GM21423 (cell line): Measurements from ENCODE around the gene MYBPC3.

Experiments
- ATAC-seq: cut with Tn5 transposase; IDR thresholded peaks from one replicate; pipeline ENCODE4 v1.9.1; 2021; ENCODE audit warnings: mild to moderate bottlenecking, moderate library complexity; ENCODE audit not compliant: unreplicated experiment

The MYBPC3 gene

DNA sequence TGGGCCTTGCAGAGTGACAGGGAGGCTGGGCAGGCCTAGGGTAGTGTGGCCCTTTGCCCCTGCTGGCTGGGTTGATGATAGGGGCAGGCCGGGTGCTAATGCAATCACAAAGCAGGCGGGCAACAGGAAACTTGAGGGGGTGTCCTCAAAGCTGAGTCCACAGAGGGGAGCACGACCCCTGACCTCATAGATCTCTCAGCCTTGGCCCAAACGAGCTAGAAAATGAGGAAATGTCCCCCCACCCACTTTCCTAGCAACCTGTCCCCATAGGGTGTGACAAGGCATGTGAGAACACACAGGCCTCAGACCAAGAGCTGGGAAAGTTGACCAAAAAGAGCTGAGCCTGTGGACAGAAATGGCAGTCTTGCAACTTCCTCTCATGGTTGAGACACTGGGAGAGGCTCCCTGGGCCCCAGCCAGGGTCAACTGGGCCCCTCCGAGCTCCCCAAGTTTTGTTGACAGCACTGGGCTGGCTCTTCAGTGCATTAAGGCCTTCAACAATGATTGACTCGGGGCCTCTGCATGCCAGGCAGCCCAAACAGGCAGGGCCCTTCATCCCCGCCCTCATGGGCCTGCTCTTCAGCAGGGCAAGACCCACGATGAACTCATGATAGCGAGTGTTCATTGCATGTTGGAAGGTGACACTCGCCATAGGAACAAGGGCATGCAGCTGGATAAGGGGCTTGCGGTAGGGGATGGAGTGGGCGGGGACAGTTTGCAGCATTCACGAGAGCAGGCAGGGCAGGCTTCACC lies 35.6 kb upstream of the MYBPC3 start:
- ATAC-seq = no peak

DNA sequence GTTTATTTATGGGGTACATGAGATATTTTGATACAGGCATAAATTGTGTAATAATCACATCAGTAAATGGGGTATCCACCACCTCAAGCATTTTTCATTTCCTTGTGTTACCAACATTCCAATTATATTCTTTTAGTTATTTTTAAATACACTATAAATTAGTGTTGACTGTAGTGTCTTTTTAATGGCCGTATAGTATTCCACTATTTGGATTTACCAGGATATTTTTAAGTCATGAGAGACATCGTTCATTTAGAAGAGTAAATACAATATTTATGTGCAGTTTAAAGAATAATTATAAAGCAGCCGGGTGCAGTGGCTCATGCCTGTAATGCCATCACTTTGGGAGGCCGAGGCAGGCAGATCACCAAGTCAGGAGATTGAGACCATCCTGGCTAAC lies 32.0 kb upstream of the MYBPC3 start:
- no peak for ATAC-seq

DNA sequence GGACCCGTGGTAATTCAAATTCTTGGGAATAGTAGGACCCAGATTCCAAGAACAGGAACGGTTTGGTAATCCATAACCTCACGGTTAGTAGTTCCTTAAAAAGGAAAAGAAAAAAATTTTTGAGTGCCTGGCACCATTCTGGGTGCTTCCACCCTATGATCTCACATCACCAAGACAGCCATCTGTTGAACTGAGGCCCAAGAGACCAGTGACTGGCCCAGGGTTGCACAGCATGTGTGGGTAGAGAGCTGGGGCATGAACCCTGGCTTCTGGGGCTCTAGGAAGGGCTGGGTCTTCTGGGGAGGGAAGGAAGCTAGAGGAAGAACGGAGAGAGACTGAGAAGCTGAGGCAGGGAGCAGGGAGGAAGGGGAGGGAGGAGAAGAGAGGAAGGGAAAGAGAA lies 30.6 kb upstream of the MYBPC3 start:
- no peak for ATAC-seq

DNA sequence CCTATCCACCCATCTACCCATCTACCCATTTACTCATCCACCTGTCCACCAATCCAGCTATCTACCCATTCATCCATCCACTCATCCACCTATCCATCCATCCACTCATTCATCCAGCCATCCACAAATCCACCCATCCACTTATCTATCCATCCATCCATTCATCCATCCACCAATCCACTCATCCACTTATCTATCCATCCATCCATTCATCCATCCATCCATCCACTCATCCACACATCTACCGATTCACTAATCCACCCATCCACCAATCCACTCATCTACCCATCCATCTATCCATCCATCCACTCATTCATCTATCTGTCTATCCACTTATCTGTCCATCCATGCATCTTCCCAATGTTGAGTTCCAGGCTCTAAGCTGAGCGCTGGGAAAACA lies 27.6 kb upstream of the MYBPC3 start:
- ATAC-seq = no peak

DNA sequence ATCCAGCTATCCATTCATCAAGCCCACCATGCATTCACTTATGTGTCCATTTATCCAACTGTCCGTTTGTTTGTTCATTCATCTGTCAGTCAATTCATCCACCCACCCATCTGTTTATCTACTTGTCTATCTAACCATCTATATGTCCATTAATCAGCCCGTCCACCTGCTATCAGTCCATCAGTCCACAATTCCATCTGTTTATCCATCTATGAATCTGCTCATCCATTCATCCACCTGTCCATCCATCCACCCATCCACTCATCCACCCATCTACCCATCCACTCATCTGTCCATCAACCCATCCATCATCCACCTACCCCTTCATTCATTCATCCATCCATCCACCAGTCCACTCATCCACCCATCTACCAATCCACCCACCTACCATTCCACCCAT lies 26.8 kb upstream of the MYBPC3 start:
- ATAC-seq = no peak

DNA sequence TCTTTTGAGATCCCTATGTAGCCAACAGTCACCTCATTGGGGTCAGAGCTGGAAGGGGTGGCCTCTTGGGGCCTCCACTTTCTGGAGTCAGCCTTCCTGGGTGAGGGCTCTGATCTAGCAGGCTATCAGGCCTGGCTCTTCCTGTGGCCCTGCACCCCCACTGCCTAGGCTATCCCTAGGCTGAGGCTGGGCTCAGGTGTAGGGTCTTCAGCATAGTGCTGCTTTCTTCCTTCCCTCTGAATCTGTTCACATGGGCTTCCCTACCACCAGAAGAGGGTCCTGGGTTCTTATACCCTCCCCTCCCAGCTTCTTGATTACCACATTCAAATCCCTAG lies 26.3 kb upstream of the MYBPC3 start:
- peak; percentile 10 for ATAC-seq

DNA sequence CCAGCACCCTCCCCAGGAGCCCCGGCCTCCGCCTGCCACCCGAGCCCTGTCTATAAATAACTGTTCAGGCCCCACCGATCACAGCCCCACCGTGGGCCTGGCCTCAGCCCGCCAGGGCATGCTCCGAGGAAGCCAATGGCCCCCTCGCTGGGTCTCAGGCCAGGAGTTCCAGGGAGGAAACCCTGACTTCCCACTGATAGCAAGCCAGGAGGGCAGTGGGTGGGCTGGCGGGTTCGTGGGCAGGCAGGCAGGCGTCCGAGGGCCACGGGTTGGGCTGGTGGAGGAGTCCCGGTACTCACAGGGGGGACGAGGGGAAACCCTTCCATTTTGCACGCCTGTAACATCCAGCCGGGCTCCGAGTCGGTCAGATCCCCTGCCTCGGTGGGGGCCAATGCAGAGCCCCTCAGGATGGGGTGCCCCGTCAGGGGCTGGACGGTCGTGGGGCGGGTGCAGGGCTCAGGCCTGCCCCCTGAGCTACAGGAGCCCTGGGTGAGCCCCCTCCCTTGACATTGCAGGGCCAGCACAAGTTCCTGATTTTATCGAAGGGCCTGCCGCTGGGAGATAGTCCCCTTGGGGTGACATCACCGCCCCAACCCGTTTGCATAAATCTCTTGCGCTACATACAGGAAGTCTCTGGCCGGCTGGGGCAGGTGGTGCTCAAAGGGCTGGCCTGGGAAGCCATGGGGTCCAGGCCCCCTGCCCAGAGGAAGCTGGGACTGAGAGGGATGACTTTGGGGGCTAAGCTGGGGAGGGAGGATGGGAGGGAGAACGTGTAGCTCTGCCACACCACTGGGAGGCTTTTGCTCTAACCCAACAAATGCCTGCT lies 25.7 kb upstream of the MYBPC3 start, which contains the start of gene SPI1:
Gene SPI1, minus strand, starts transcription at position 538 of the 826 bp plus-strand sequence. Its CDS starts 194 bp downstream, at position 344.
- peak; percentile 85 for ATAC-seq

DNA sequence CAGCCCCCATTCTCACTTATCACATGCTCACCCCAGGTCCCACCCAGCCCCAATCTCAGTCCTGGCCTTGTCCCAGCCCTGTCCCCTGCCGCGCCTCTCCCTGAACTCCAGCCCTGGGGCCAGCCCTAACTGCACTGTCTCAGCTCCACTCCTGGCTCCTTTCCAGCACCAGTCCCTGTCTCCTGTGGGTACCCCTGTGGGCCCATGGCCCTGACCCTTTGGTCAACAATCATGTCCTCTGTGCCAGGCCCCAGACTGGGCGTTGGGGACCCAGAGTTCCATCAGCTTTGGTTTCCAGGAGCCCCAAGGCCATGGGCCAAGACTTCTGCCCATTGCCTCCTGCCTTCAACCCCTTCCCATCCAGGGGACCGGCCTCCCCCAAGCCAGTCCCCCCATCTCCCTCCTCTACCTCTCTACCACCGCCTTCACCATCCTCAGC lies 25.1 kb upstream of the MYBPC3 start:
- peak; percentile 9 for ATAC-seq

DNA sequence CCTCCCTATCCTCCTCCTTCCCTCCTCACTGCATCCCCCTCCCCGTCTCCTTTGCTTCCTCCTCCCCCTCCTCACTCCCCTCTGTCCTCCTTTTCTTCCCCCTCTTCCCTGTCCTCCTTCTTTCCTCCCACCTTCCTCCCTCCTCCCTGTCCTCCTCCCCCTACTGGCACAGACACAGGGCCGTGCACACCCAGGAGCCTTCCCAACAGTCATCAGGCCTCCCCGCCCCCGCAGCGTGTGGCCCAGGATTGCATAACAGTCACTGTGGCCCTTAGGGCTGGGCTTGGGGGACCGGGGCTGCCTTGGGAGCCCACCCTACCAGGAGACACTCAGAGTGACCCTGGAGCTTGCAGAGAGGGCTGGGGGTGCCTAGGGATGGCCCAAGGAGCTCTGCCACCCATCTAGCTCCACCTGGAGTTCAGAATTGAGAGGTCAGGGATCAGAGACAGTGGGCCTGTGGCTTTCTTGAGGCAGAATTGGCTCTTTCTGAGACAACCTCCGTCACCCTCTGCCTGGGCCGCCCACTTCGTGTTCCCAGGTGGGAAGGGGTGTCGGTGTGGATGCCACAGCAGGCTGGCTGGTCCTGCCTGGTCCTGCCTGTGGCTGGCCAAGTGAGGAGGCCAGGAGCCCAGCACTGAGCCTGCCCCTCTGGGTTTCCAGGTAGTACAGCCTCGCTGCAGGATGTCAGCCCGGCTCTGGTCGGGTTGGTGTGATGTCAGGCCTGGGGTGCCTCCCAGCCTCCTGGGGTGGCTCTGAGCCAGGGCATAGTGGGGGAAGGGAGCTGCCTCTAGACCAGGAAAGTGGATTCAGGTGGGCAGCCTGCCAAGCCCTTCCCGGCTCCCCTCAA lies 24.2 kb upstream of the MYBPC3 start:
- peak; percentile 31 for ATAC-seq

DNA sequence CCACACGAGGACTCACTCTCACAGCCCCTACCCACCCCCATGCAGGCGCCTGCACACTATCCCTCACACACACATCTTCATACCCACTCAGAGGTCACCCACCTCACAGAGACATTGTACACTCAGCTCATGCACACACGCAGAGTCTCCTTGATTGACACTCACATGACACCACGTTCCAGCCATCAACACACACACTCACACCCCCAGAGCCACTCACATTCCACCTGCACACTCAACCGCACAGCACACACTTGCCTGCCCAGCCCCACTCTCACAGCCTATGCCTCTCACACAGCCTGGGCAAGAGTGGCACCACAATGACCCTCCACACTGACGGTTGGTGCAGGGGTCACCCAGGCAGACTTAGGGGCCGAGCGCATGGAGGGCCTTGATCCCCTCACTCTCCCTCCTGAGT lies 23.6 kb upstream of the MYBPC3 start:
- ATAC-seq = no peak

DNA sequence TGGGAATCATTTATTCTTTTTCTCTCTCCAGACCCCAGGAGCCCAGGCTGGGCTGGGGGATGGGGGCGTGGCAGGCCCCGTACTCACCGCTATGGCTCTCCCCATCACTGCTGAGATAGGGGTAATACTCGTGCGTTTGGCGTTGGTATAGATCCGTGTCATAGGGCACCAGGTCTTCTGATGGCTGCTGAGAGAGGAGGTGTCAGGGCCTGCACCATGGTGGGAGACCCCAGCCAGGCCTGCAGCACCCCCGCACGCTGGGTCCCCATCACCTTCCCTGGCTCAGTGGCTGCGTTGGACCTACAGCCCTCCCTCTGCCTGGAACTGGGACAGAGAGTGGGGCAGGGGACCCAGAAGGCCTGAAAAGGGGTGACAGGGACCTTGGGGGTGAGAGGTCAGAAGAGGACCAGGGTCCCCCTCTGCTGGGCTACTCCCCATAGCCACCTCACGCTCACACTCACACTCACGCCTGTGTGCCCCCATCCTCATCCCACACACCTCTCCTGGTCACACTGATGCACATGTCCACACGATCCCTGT lies 23.1 kb upstream of the MYBPC3 start:
- no peak for ATAC-seq

DNA sequence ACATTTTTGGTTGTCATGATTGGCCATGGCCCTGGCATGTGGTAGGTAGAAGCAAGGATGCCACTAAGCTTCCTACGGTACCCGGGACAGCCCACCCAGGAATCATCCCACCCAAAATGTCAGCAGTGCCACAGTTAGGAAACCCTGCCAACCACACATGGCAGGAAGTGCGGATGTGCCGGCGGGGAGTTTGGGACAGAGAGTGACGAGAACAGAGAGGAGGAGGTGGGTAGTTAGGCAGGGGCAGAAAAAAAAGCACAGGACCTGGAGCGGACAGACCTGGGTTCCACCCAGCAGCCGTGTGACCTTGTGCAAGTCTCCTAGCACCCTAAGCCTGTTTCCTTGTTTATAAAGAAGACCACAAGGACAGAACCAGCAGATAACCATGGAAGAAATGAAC lies 22.5 kb upstream of the MYBPC3 start:
- ATAC-seq = no peak

DNA sequence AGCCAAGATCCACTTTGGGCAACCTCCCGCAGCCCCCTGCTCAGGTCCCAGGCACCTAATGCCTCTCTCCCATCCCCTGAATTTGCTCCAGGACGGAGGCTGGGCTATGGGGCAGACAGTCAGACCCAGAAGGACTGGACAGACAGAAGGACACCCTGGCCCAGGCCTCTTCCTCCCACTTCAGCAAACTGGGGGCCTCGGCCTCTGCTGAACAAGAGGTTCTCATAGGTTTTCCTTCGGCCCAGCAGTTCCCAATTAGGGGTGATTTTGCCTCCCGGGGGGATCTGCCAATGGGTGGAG lies 22.2 kb upstream of the MYBPC3 start:
- no peak for ATAC-seq

DNA sequence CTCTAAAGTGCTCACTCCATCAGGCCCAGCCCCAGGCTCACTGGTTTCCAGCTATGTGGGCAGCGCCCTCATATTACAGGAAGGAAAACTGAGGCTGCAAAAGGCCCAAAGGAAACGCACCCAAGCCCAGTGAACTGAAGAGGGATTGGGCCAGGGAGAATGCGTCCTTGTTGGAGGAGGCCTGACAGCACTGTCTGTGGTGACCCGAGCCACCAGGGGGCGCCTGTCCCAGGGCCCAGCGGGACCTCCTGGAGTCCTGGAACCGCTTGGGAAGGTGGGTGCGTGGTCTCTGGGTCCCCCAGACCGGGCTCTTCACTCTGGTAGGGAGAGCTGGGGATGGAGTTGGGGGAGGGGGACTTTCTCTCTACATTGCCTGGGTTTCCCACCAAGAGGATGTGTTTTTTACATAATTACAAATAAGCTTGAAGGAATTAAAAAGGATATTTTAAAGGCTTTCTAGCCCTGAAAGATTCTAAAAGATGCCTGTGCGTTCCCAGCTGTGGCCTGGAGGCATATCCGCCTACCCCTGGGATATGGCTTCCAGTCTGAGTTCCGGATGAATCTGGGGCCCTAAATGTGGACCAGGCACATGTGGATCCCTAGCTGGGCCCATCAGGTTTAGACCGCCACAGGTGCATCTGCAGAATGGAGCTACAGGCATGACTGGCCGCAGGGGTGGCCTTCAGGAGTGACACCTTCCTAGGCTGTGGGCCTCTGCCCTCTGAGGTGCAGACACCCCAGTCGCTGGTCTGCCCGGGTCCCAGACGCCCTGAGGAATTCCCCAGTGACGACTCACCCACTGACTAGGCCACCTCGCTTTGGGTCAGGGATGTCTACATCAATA lies 21.6 kb upstream of the MYBPC3 start:
- ATAC-seq = no peak

DNA sequence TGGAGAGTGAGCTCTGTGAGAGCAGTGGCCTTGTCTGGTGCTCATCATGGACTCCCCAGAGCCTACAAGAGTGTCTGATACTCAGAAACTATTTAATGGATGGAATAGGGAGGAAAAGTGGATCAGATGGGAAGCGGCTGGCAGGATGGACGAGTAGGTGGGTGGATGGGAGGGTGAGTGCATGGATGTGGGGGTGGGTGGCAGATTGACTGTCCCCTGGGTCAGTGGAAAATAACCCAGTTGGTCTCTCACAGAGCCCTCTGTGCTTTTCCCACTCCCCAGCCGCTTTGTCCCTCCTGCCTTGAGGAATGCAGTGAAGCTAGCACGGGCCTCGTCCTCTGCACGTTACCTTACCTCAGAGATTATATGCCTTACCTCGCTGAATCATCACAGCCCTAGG lies 19.9 kb upstream of the MYBPC3 start:
- ATAC-seq = no peak

DNA sequence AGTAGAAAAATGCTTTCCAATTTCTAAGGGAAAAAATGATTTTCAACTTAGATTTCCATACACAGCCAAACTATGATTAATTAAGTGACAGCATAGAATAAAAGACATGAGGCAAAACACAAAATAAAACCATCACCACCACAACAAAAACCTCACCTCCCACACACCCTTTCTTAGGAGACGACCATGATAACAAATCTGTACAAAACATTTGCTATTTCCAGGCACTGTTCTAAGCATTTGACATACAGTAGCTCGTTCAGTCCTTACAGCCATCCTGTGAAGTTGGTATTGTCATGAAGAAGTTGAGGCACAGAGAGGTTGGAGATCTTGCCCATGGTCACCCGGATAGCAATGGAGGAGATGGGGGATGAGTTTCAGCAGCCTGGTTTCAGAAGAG lies 17.2 kb upstream of the MYBPC3 start:
- ATAC-seq = no peak

DNA sequence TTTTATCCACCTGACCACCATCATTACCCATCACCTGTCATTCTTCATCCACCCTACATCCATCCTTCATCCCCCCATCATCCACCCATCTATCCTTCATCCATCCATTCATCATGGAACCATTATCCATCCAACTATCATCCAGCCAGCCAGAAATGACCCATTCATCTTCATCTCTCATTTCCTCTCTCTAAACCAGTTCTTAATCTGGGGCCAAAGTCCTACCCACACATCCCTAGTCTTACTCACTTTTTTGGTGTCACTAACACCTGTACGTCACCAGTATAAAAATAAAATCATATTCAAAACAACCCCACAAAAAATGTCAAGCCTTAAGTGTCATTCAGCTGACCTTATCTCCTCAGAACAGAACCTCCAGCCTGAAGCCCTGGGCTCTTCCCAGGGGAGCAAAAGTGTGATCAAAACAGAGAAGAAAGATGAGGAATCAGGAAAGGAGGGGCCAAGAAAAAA lies 13.6 kb upstream of the MYBPC3 start:
- ATAC-seq = no peak

DNA sequence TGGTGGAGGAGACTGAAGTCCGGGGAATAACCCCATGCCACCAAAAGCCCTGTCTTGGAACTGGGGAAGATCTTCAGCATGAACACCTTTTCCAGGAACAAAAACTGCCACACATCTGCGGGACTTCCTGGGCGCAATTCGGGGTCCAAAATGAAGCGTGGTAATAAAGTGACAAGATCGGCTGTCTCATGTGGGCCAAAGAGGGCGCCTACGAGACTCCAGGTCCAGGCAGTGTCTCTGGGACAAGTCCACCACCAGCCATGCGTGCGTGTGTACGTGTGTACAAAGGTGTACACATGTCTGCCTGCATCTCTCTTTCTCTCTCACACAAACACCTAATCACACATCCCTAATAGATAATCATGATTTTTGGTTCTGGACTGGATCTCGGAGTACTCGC lies 8.9 kb upstream of the MYBPC3 start:
- no peak for ATAC-seq

DNA sequence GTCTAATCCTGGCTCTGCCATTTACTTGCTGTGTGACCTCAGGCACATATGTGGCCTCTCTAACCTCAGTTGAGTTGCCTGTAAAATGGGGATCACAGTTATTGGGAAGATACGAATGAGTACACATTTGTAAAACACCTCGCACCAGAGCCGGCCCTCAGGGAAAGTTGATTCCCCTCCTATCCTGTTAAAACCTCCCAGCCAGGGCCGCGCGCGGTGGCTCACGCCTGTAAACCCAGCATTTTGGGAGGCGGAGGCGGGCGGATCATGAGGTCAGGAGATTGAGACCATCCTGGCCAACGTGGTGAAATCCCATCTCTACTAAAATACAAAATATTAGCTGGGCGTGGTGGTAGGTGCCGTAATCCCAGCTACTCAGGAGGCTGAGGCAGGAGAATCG lies 7.8 kb upstream of the MYBPC3 start:
- ATAC-seq = no peak

DNA sequence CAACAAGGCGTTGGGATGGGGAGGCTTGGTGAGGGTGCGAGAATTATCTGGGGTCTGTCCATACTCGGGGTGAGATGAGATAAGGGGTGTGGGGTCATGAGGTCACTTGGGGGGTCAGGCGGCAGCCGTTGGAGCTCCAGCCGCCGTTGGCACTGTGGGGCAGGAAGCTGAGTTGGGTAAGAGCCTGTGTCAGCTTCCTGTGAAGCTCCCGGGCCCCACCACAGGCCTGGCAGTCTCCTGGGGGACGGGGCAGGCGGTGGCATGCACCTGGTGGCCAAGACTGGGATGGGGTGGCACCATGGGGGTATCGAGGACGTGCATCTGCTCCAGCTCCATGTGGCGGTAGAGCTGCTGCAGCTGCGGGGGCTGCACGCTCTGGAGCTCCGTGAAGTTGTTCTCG lies 7.1 kb upstream of the MYBPC3 start:
- no peak for ATAC-seq
